Measurements from ENCODE around the gene C20orf204.
"Not testable (repeated sequence)": the region's sequence is repeated elsewhere in the genome, so short reads cannot be mapped to it uniquely, and the experiment has no call there.

The C20orf204 gene

GRCh38 chr20:64035933-64036345 lies at the start of gene C20orf204:
TSS of gene C20orf204 (plus strand) at chr20:64036182. CDS start at chr20:64036324, 142 bp downstream.
- no peak within 1 kb of the TSS for H3K4me3 ChIP-seq (ENCODE audit: low read depth, low read length)

- no peak overlapping the region for H3K4me3 ChIP-seq (ENCODE audit: low read depth, low read length)
Observed at GRCh38 chr20:64000906-64001305, 35.1 kb upstream of the C20orf204 start.

- H3K4me3 ChIP-seq (ENCODE audit: low read depth, low read length) = no peak overlapping the region
Observed at GRCh38 chr20:64001607-64002011, 34.4 kb upstream of the C20orf204 start.

GRCh38 chr20:64003960-64004725 lies 31.8 kb upstream of the C20orf204 start:
- H3K4me3 ChIP-seq (ENCODE audit: low read depth, low read length) = no peak overlapping the region

- no peak overlapping the region for H3K4me3 ChIP-seq (ENCODE audit: low read depth, low read length)
Observed at GRCh38 chr20:64005394-64005793, 30.6 kb upstream of the C20orf204 start.

GRCh38 chr20:64006490-64006889 lies 29.5 kb upstream of the C20orf204 start:
- no peak overlapping the region for H3K4me3 ChIP-seq (ENCODE audit: low read depth, low read length)

GRCh38 chr20:64006902-64007301 lies 29.1 kb upstream of the C20orf204 start:
- no peak overlapping the region for H3K4me3 ChIP-seq (ENCODE audit: low read depth, low read length)

- no peak overlapping the region for H3K4me3 ChIP-seq (ENCODE audit: low read depth, low read length)
Observed at GRCh38 chr20:64009811-64010387, 26.1 kb upstream of the C20orf204 start.

GRCh38 chr20:64010711-64011237 lies 25.2 kb upstream of the C20orf204 start:
- no peak overlapping the region for H3K4me3 ChIP-seq (ENCODE audit: low read depth, low read length)

- H3K4me3 ChIP-seq (ENCODE audit: low read depth, low read length) = no peak overlapping the region
Observed at GRCh38 chr20:64011366-64011779, 24.6 kb upstream of the C20orf204 start.

GRCh38 chr20:64012385-64013154 lies 23.4 kb upstream of the C20orf204 start:
- H3K4me3 ChIP-seq (ENCODE audit: low read depth, low read length) = not testable (repeated sequence)

- H3K4me3 ChIP-seq (ENCODE audit: low read depth, low read length) = no peak overlapping the region
Observed at GRCh38 chr20:64015635-64016034, 20.3 kb upstream of the C20orf204 start.

- H3K4me3 ChIP-seq (ENCODE audit: low read depth, low read length) = no peak overlapping the region
Observed at GRCh38 chr20:64021124-64021975, 14.6 kb upstream of the C20orf204 start.

GRCh38 chr20:64022671-64023360 lies 13.2 kb upstream of the C20orf204 start:
- no peak overlapping the region for H3K4me3 ChIP-seq (ENCODE audit: low read depth, low read length)

GRCh38 chr20:64023361-64024140 lies 12.4 kb upstream of the C20orf204 start:
- H3K4me3 ChIP-seq (ENCODE audit: low read depth, low read length) = no peak overlapping the region

GRCh38 chr20:64024141-64024990 lies 11.6 kb upstream of the C20orf204 start:
- H3K4me3 ChIP-seq (ENCODE audit: low read depth, low read length) = no peak overlapping the region

GRCh38 chr20:64025101-64025825 lies 10.7 kb upstream of the C20orf204 start:
- no peak overlapping the region for H3K4me3 ChIP-seq (ENCODE audit: low read depth, low read length)
